ENCODE data around the gene CPEB3.

The CPEB3 gene

GRCh38 chr10:92203919-92204623, 86.8 kb downstream of the CPEB3 start:
- TF ChIP-seq GATA3 (IDR thresholded peaks at IDR 0.05; ENCODE audit: low read depth, low read length) = no peak
- no peak for TF ChIP-seq GATA2 (IDR thresholded peaks at IDR 0.05; ENCODE audit: low read depth, low read length)

GRCh38 chr10:92202536-92202935, 88.3 kb downstream of the CPEB3 start:
- TF ChIP-seq GATA2 (IDR thresholded peaks at IDR 0.05; ENCODE audit: low read depth, low read length) (no peak), GATA3 (IDR thresholded peaks at IDR 0.05; ENCODE audit: low read depth, low read length) (no peak)

GRCh38 chr10:92200564-92200963, 90.3 kb downstream of the CPEB3 start:
- TF ChIP-seq GATA3 (IDR thresholded peaks at IDR 0.05; ENCODE audit: low read depth, low read length) (no peak), GATA2 (IDR thresholded peaks at IDR 0.05; ENCODE audit: low read depth, low read length) (no peak)

- TF ChIP-seq GATA3 (IDR thresholded peaks at IDR 0.05; ENCODE audit: low read depth, low read length) = no peak
- no peak for TF ChIP-seq GATA2 (IDR thresholded peaks at IDR 0.05; ENCODE audit: low read depth, low read length)
Measured at GRCh38 chr10:92187101-92187500, 103.8 kb downstream of the CPEB3 start.

- TF ChIP-seq GATA3 (IDR thresholded peaks at IDR 0.05; ENCODE audit: low read depth, low read length) (no peak), GATA2 (IDR thresholded peaks at IDR 0.05; ENCODE audit: low read depth, low read length) (no peak)
Measured at GRCh38 chr10:92184977-92185376, 105.9 kb downstream of the CPEB3 start.

- no peak for TF ChIP-seq GATA3 (IDR thresholded peaks at IDR 0.05; ENCODE audit: low read depth, low read length)
- TF ChIP-seq GATA2 (IDR thresholded peaks at IDR 0.05; ENCODE audit: low read depth, low read length) = no peak
Measured at GRCh38 chr10:92183199-92183598, 107.7 kb downstream of the CPEB3 start.

- TF ChIP-seq GATA3 (IDR thresholded peaks at IDR 0.05; ENCODE audit: low read depth, low read length) (no peak), GATA2 (IDR thresholded peaks at IDR 0.05; ENCODE audit: low read depth, low read length) (no peak)
Measured at GRCh38 chr10:92181575-92181974, 109.3 kb downstream of the CPEB3 start.

GRCh38 chr10:92180399-92180798, 110.5 kb downstream of the CPEB3 start:
- no peak for TF ChIP-seq GATA3 (IDR thresholded peaks at IDR 0.05; ENCODE audit: low read depth, low read length)
- no peak for TF ChIP-seq GATA2 (IDR thresholded peaks at IDR 0.05; ENCODE audit: low read depth, low read length)

GRCh38 chr10:92177546-92177945, 113.3 kb downstream of the CPEB3 start:
- TF ChIP-seq GATA2 (IDR thresholded peaks at IDR 0.05; ENCODE audit: low read depth, low read length) (no peak), GATA3 (IDR thresholded peaks at IDR 0.05; ENCODE audit: low read depth, low read length) (no peak)

- TF ChIP-seq GATA3 (IDR thresholded peaks at IDR 0.05; ENCODE audit: low read depth, low read length) (no peak), GATA2 (IDR thresholded peaks at IDR 0.05; ENCODE audit: low read depth, low read length) (no peak)
Measured at GRCh38 chr10:92175164-92175563, 115.7 kb downstream of the CPEB3 start.

GRCh38 chr10:92173996-92174395, 116.9 kb downstream of the CPEB3 start:
- TF ChIP-seq GATA3 (IDR thresholded peaks at IDR 0.05; ENCODE audit: low read depth, low read length) (no peak), GATA2 (IDR thresholded peaks at IDR 0.05; ENCODE audit: low read depth, low read length) (no peak)

GRCh38 chr10:92164036-92164696, 126.7 kb downstream of the CPEB3 start:
- TF ChIP-seq GATA2 (IDR thresholded peaks at IDR 0.05; ENCODE audit: low read depth, low read length) = no peak
- no peak for TF ChIP-seq GATA3 (IDR thresholded peaks at IDR 0.05; ENCODE audit: low read depth, low read length)

- TF ChIP-seq GATA2 (IDR thresholded peaks at IDR 0.05; ENCODE audit: low read depth, low read length) = no peak
- no peak for TF ChIP-seq GATA3 (IDR thresholded peaks at IDR 0.05; ENCODE audit: low read depth, low read length)
Measured at GRCh38 chr10:92162541-92162940, 128.3 kb downstream of the CPEB3 start.

GRCh38 chr10:92156874-92157773, 133.8 kb downstream of the CPEB3 start:
- no peak for TF ChIP-seq GATA3 (IDR thresholded peaks at IDR 0.05; ENCODE audit: low read depth, low read length)
- TF ChIP-seq GATA2 (IDR thresholded peaks at IDR 0.05; ENCODE audit: low read depth, low read length) = peak; percentile 10; the same call in 1 of the 2 replicates
